ENCODE data around the gene MAP4K1.

GRCh38 chr19:38650172-38650775 is 32.5 kb upstream of the MAP4K1 start:
- TF ChIP-seq CTCF (IDR thresholded peaks at IDR 0.05) (no peak), POLR2AphosphoS5 (IDR thresholded peaks at IDR 0.05) (peak in 1 of 3 donors; percentile 32), POLR2A (IDR thresholded peaks at IDR 0.05) (no peak)

All from suprapubic skin (tissue), 4 donors.